B cell (primary cell): Measurements from ENCODE around the gene FAM234A. TPM values are rescaled to one million over a fixed set of nuclear protein-coding genes. Genes with fewer than 3 reads are reported as not detected.

Source experiments
- ATAC-seq: fragments of 200-7000 bp; cut with Tn5 transposase; one replicate; pipeline ENCODE4 v1.10.0; 2021; ENCODE audit warnings: low read depth, mild to moderate bottlenecking, moderate number of reproducible peaks, moderate library complexity
- CTCF ChIA-PET: fragments of 350-600 bp; sonication (Branson Sonifier 250); formaldehyde crosslinking; loops from one replicate; lab custom pipeline; 2021; ENCODE audit warnings: antibody characterized with exemption, inconsistent platforms; lab: Charles Lee
- POLR2A ChIA-PET: fragments of 350-600 bp; sonication (Branson Sonifier 250); formaldehyde crosslinking; loops from one replicate; lab custom pipeline; 2021; ENCODE audit warnings: antibody characterized with exemption; lab: Charles Lee
- DNase-seq: peaks from one replicate; pipeline ENCODE4 v3.0.0; 2013
- H2AFZ ChIP-seq: 2 replicates; pipeline ENCODE4 v1.6.1; 2012; ENCODE audit warnings: mild to moderate bottlenecking, low read depth, low read length; ENCODE audit not compliant: insufficient read depth, poor library complexity, severe bottlenecking
- H3K27ac ChIP-seq, 2 donors: 1 replicate in 1 of 2; 2 replicates in 1 of 2; pipeline ENCODE4 v1.5.1; 2012 to 2013; ENCODE audit warnings: low read length in 2 of 2, mild to moderate bottlenecking in 2 of 2, moderate library complexity in 1 of 2
- H3K27me3 ChIP-seq, 4 experiments: fragments of 200-600 bp in 1 of 4; sonication (generic) in 1 of 4; replicated peaks in 1 of 4; 1 replicate in 2 of 4; 2 replicates in 2 of 4; pipeline versions ENCODE4 v1.6.1 to v1.7.0; 2013 to 2016; ENCODE audit warnings: low read length in 3 of 4, mild to moderate bottlenecking in 2 of 4, mixed read lengths in 1 of 4, moderate library complexity in 1 of 4; ENCODE audit not compliant: insufficient read depth in 4 of 4, control insufficient read depth in 3 of 4; ENCODE audit errors: control extremely low read depth in 1 of 4
- H3K36me3 ChIP-seq, 2 experiments: replicated peaks in 1 of 2; 1 replicate in 1 of 2; 2 replicates in 1 of 2; pipeline versions ENCODE4 v1.6.1 to v1.7.1; 2013; ENCODE audit warnings: low read length in 1 of 2; ENCODE audit not compliant: insufficient read depth in 2 of 2, control insufficient read depth in 1 of 2; ENCODE audit errors: control extremely low read depth in 1 of 2, extremely low read depth in 1 of 2
- H3K4me1 ChIP-seq, 2 donors: fragments of 200-600 bp in 1 of 2; sonication (generic) in 1 of 2; 1 replicate in 1 of 2; 2 replicates in 1 of 2; pipeline versions ENCODE4 v1.5.1 to v1.6.1; 2013 to 2017; ENCODE audit warnings: low read length in 2 of 2; ENCODE audit not compliant: control insufficient read depth in 2 of 2, insufficient read depth in 2 of 2
- H3K4me2 ChIP-seq: replicated peaks from 2 replicates; pipeline ENCODE3; 2012; ENCODE audit warnings: mild to moderate bottlenecking, low read depth, low read length; ENCODE audit not compliant: poor library complexity, severe bottlenecking
- H3K4me3 ChIP-seq, 5 experiments: fragments of 200-600 bp in 1 of 5; sonication (generic) in 1 of 5; 1 replicate in 3 of 5; 2 replicates in 2 of 5; pipeline versions ENCODE4 v1.5.1 to v1.7.0; 2011 to 2016; ENCODE audit warnings: low read length in 4 of 5, mild to moderate bottlenecking in 4 of 5, low read depth in 2 of 5, control low read depth in 1 of 5, moderate library complexity in 1 of 5; ENCODE audit not compliant: insufficient read depth in 1 of 5; ENCODE audit errors: control extremely low read depth in 1 of 5, extremely low read depth in 1 of 5
- H3K79me2 ChIP-seq: fragments of 200-600 bp; sonication (generic); one replicate; pipeline ENCODE4 v1.6.0; 2016; ENCODE audit warnings: low read length; ENCODE audit not compliant: control insufficient read depth, insufficient read depth
- H3K9ac ChIP-seq: fragments of 200-600 bp; sonication (generic); 2 replicates; pipeline ENCODE4 v1.6.1; 2017; ENCODE audit warnings: mild to moderate bottlenecking, low read length, moderate library complexity
- H3K9me3 ChIP-seq, 3 donors: one replicate each; pipeline versions ENCODE4 v1.6.1 to v1.7.1; 2013; ENCODE audit warnings: low read length in 2 of 3; ENCODE audit not compliant: control insufficient read depth in 2 of 3, insufficient read depth in 1 of 3; ENCODE audit errors: control extremely low read depth in 1 of 3
- H4K20me1 ChIP-seq: 2 replicates; pipeline ENCODE4 v1.6.0; 2012; ENCODE audit warnings: mild to moderate bottlenecking, low read length; ENCODE audit not compliant: insufficient read depth, control insufficient read depth, poor library complexity, severe bottlenecking
- H3K27ac Mint-ChIP-seq: one replicate; pipeline ENCODE4 v1.8.0; 2021; ENCODE audit warnings: mixed read lengths
- H3K27me3 Mint-ChIP-seq: one replicate; pipeline ENCODE4 v1.8.0; 2021; ENCODE audit warnings: mixed read lengths
- H3K4me1 Mint-ChIP-seq: one replicate; pipeline ENCODE4 v1.8.0; 2021; ENCODE audit warnings: mixed read lengths
- H3K4me3 Mint-ChIP-seq: one replicate; pipeline ENCODE4 v1.8.0; 2021; ENCODE audit warnings: mixed read lengths
- H3K9me3 Mint-ChIP-seq: one replicate; pipeline ENCODE4 v1.8.0; 2022; ENCODE audit warnings: mixed read lengths; ENCODE audit not compliant: insufficient read depth
- CTCF ChIP-seq: fragments of 200-600 bp; IDR thresholded peaks from one replicate; pipeline ENCODE4 v1.8.0; 2022; ENCODE audit warnings: antibody characterized with exemption, mild to moderate bottlenecking
- EZH2 ChIP-seq: IDR thresholded peaks from 2 replicates; pipeline ENCODE4 v1.6.1; 2012; ENCODE audit warnings: borderline replicate concordance, low read depth, mild to moderate bottlenecking, moderate library complexity, low read length; ENCODE audit not compliant: insufficient read depth, poor library complexity, severe bottlenecking
- WGBS: methylation state at CpG from one replicate; pipeline ENCODE4 v1.1.5; 2013; ENCODE audit warnings: missing lambda C conversion rate; ENCODE audit not compliant: insufficient coverage; 5-methylcytosine and 5-hydroxymethylcytosine counted together
- intact Hi-C: fragments of 100-400 bp; cut with micrococcal nuclease; formaldehyde crosslinking; loops from one replicate; pipeline ENCODE4 v1.10.0; 2022
- polyA plus RNA-seq: library from polyadenylated mRNA; depleted of rRNA; stranded (reverse); fragments of >200 nt; gene quantifications from 2 replicates; pipeline ENCODE4 v1.2.3, GENCODE V29; 2012
- total RNA-seq, 2 donors: library from RNA; stranded (reverse); fragments of 120-200 nt in 1 of 2; gene quantifications; 1 replicate in 1 of 2; 2 replicates in 1 of 2; pipeline versions ENCODE4 v1.2.3 to v1.2.4, GENCODE V29; 2013 to 2022

The FAM234A gene
- total and polyA plus RNA-seq, 2 donors (not counting 1 experiment from before 2014, with no cell fraction given) = 35.1 to 42.9 TPM

GRCh38 chr16:260326-260725 lies 25.7 kb downstream of the FAM234A start:
- intact Hi-C loops = no loop called here
- Mint-ChIP-seq H3K27ac (no peak overlapping the region), H3K27me3 (no peaks in the 10 kb centered on the region), H3K9me3 (no peaks in the 10 kb centered on the region), H3K4me3 (no peak overlapping the region), H3K4me1 (no peaks in the 10 kb centered on the region)
- Histone ChIP-seq H3K27me3 (no peaks in the 10 kb centered on the region), H3K36me3 (peaks cover 0 to 40% of the 10 kb centered on the region in 2 experiments), H3K79me2 (no peaks in the 10 kb centered on the region), H3K9ac (no peak overlapping the region), H3K9me3 (no peaks in the 10 kb centered on the region), H4K20me1 (no peaks in the 10 kb centered on the region), H3K4me1 (no peaks in the 10 kb centered on the region), H3K4me3 (no peak overlapping the region), H3K27ac (no peak overlapping the region), H3K4me2 (no peak overlapping the region), H2AFZ (no peak overlapping the region)
- DNase-seq (no peak), ATAC-seq (no peak)
- TF ChIP-seq CTCF (no peak), EZH2 (no peak)
- WGBS = 98% methylated on average over 17 of the region's 19 CpGs
- ChIA-PET CTCF (no interaction called here), POLR2A (no interaction called here)

DNA sequence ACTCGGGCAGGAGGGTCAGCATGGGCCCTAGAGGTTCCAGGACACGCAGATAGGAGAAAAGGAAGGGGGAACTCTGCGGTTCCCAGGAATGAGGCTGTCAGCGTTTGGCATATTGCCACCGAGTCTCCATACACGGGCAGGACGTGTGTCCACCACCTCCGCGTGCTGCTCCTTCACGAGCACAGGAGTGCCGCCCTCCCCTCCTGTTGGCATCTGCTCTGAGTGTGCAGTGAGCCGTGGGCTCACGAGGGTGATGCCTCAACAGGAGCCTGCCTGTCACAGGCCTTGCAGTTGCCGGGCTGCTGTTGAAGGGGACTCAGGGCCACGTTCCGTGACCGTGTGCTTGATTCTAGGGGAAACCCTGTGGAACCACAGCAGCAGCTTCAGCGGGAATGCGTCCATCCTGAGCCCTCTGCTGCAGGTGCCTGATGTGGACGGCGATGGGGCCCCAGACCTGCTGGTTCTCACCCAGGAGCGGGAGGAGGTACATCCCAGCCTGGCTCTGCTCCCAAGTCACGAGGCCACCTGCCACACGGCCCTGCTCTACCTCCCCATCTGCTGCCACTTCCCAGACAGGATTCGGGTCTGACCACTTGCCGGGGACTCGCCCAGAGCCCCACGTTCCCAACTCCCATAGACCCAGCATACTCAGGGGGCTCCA lies 26.5 kb downstream of the FAM234A start:
- H4K20me1 ChIP-seq = no peaks in the 10 kb centered on the region
- no peak overlapping the region for H3K4me2 ChIP-seq
- peaks cover 0 to 37% of the 10 kb centered on the region in 2 experiments for H3K36me3 ChIP-seq
- no peaks in the 10 kb centered on the region for H3K79me2 ChIP-seq
- no peaks in the 10 kb centered on the region for H3K9me3 ChIP-seq
- 96% methylated on average over 26 of the region's 28 CpGs for WGBS
- DNase-seq (no peak), ATAC-seq (no peak)
- POLR2A ChIA-PET = no interaction called here
- no peak overlapping the region for H2AFZ ChIP-seq
- no peak for TF ChIP-seq EZH2
- TF ChIP-seq CTCF = no peak
- H3K27ac Mint-ChIP-seq = no peak overlapping the region
- H3K27ac ChIP-seq = no peak overlapping the region
- intact Hi-C loops = no loop called here
- H3K4me1 ChIP-seq = no peaks in the 10 kb centered on the region
- H3K4me3 Mint-ChIP-seq = no peak overlapping the region
- no peak overlapping the region for H3K4me3 ChIP-seq
- no peaks in the 10 kb centered on the region for H3K9me3 Mint-ChIP-seq
- no peaks in the 10 kb centered on the region for H3K27me3 ChIP-seq
- no peaks in the 10 kb centered on the region for H3K4me1 Mint-ChIP-seq
- H3K9ac ChIP-seq = no peak overlapping the region
- H3K27me3 Mint-ChIP-seq = no peaks in the 10 kb centered on the region
- CTCF ChIA-PET = no interaction called here
